Measurements from ENCODE around the gene SLC13A3. TPM values are rescaled to one million over a fixed set of nuclear protein-coding genes. Genes with fewer than 3 reads are reported as not detected.

SLC13A3 gene
- total RNA-seq, 1 donor from 2014 or later, result 18.8 TPM

DNA sequence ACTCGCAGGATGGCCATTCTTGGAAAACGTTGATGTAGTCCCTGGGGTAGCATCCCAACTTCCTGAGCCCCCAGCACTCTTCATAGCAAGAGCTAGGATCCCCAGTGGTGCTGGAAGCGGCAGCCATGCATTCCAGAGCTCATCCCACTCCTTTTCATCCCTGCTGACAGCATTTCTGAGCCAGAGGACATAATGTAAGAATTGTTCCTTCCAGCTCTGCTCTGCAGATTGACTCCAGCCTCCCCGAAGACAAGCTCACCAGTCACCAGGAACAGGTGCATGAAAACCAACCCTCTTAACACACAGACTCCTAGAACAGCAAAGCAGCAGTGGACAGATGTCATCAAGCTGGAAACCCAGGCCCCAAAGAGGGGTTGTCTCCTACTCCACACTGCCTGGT lies 3.8 kb downstream of the SLC13A3 start:
- H3K4me3 Mint-ChIP-seq, result no peak overlapping the region
- peaks cover 2% of the 10 kb centered on the region for H3K36me3 Mint-ChIP-seq
- H3K27ac Mint-ChIP-seq, result no peak overlapping the region
- no peaks in the 10 kb centered on the region for H3K9me3 Mint-ChIP-seq
- TF ChIP-seq, protein P1, sequence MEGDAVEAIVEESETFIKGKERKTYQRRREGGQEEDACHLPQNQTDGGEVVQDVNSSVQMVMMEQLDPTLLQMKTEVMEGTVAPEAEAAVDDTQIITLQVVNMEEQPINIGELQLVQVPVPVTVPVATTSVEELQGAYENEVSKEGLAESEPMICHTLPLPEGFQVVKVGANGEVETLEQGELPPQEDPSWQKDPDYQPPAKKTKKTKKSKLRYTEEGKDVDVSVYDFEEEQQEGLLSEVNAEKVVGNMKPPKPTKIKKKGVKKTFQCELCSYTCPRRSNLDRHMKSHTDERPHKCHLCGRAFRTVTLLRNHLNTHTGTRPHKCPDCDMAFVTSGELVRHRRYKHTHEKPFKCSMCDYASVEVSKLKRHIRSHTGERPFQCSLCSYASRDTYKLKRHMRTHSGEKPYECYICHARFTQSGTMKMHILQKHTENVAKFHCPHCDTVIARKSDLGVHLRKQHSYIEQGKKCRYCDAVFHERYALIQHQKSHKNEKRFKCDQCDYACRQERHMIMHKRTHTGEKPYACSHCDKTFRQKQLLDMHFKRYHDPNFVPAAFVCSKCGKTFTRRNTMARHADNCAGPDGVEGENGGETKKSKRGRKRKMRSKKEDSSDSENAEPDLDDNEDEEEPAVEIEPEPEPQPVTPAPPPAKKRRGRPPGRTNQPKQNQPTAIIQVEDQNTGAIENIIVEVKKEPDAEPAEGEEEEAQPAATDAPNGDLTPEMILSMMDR (IDR thresholded peaks at IDR 0.05; ENCODE audit: unreplicated experiment), result no peak
- H3K4me1 Mint-ChIP-seq, result peaks cover 3% of the 10 kb centered on the region
- DNase-seq (ENCODE audit: low spot score in 2 of 2, unreplicated experiment in 2 of 2), result no peak
- H3K27me3 Mint-ChIP-seq (ENCODE audit: low read depth), result peaks cover 28% of the 10 kb centered on the region

DNA sequence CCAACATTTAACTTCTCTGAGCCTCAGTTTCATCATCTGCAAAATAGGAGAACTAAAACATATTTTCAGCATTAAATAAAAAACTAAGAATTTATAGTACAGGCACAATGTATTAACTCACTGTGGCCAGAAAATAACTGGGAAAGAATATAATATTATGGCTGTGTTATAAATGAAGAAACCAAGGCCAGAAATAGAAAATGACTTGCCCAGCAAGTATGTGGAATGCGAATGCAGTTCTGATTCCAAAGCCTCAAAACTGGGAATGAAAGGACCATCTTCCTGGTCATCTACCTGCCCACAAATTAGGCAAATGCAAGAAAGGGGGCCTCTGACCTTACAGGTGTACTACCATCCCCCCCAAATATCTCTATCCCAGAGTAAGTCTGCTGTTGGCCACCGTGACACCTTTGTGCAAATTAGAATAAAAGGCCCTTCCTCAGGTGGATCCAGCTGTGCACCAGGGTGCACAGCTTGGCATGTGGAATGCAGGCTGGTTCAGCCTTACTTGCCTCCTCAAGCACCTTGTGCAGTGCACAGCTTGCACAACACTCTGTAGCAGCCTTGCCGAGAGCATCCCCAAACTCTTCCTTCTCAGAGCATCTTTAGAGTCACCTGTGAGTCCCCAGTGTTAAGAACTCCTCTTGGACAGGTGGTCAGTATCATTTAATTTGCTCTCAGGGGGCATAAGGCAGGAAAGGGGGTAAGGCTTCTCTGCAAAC lies 4.4 kb downstream of the SLC13A3 start:
- Mint-ChIP-seq H3K36me3 (peaks cover 2% of the 10 kb centered on the region), H3K9me3 (no peaks in the 10 kb centered on the region), H3K27ac (no peak overlapping the region), H3K4me1 (peaks cover 3% of the 10 kb centered on the region), H3K4me3 (no peak overlapping the region), H3K27me3 (ENCODE audit: low read depth) (peaks cover 23% of the 10 kb centered on the region)
- no peak for DNase-seq (ENCODE audit: low spot score in 2 of 2, unreplicated experiment in 2 of 2)
- TF ChIP-seq, protein P1 (IDR thresholded peaks at IDR 0.05; ENCODE audit: unreplicated experiment), result no peak

- Mint-ChIP-seq H3K4me1 (peaks cover 3% of the 10 kb centered on the region), H3K36me3 (peaks cover 2% of the 10 kb centered on the region), H3K27ac (no peak overlapping the region), H3K4me3 (no peak overlapping the region), H3K9me3 (no peaks in the 10 kb centered on the region), H3K27me3 (ENCODE audit: low read depth) (peaks cover 18% of the 10 kb centered on the region)
- no peak for DNase-seq (ENCODE audit: low spot score in 2 of 2, unreplicated experiment in 2 of 2)
- TF ChIP-seq, protein P1 (IDR thresholded peaks at IDR 0.05; ENCODE audit: unreplicated experiment), result no peak
Measured at GRCh38 chr20:46646122-46646521, 5.1 kb downstream of the SLC13A3 start.

DNA sequence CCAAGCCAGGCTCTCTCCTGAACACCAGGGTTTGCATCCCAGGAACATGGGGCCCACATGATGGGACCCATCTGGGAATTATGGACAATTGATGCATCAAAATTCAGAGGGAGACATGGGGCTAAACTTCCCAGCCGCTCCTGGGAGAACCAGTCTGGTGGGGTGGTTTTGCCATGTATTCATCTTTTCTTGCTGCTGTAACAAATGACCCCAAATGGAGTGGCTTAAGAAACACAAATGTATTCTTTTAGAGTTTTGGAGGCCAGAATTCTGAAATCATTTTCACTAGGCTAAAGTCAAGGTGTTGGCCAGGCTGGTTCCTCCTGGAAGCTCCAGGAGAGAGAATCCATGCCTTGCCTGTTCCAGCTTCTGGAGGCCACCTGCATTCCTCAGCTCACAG lies 6.5 kb downstream of the SLC13A3 start:
- H3K4me1 Mint-ChIP-seq, result no peaks in the 10 kb centered on the region
- DNase-seq (ENCODE audit: low spot score in 2 of 2, unreplicated experiment in 2 of 2), result no peak
- H3K27me3 Mint-ChIP-seq (ENCODE audit: low read depth), result peaks cover 8% of the 10 kb centered on the region
- H3K36me3 Mint-ChIP-seq, result peaks cover 2% of the 10 kb centered on the region
- no peaks in the 10 kb centered on the region for H3K9me3 Mint-ChIP-seq
- H3K27ac Mint-ChIP-seq, result no peak overlapping the region
- TF ChIP-seq, protein P1 (IDR thresholded peaks at IDR 0.05; ENCODE audit: unreplicated experiment), result no peak
- H3K4me3 Mint-ChIP-seq, result no peak overlapping the region

DNA sequence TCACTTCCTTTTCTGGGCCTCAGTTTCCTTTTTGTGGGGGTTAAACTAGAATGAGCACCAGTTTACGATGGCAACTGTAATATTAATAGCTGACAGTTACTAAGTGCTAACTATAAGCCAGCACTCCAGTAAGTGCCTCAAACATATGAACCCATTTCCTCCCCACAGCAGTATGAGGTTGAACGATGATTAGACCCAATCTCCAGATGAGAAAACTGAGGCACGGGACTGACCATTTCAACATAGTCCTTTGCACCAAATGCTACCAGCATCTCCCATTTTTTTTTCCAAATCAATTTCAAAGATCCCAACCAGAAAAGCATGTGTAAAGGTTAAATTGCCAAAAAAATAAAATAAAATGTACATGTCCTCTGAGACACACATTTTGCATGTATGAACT lies 7.1 kb downstream of the SLC13A3 start:
- Mint-ChIP-seq H3K9me3 (no peaks in the 10 kb centered on the region), H3K36me3 (peaks cover 2% of the 10 kb centered on the region), H3K27ac (no peak overlapping the region), H3K4me1 (no peaks in the 10 kb centered on the region), H3K4me3 (no peak overlapping the region), H3K27me3 (ENCODE audit: low read depth) (peaks cover 7% of the 10 kb centered on the region)
- TF ChIP-seq, protein P1 (IDR thresholded peaks at IDR 0.05; ENCODE audit: unreplicated experiment), result no peak
- no peak for DNase-seq (ENCODE audit: low spot score in 2 of 2, unreplicated experiment in 2 of 2)
